Measurements from ENCODE around the gene DBNL.

The DBNL gene

GRCh38 chr7:44093102-44093641, 48.7 kb downstream of the DBNL start:
- peak overlapping the region; percentile 45 for H3K27ac Mint-ChIP-seq

GRCh38 chr7:44094365-44094764, 49.9 kb downstream of the DBNL start:
- H3K36me3 Mint-ChIP-seq (ENCODE audit: low read depth), result no peaks in the 10 kb centered on the region

More at GRCh38 chr7:44093102-44093641, 48.7 kb downstream of the DBNL start:
- Mint-ChIP-seq H3K4me1 (peaks cover 33% of the 10 kb centered on the region), H3K4me3 (no peak overlapping the region), H3K9me3 (peaks cover 3% of the 10 kb centered on the region), H3K27me3 (ENCODE audit: low read depth, poor library complexity) (peaks cover 16% of the 10 kb centered on the region), H3K36me3 (ENCODE audit: low read depth) (no peaks in the 10 kb centered on the region)
- TF ChIP-seq CTCF (IDR thresholded peaks at IDR 0.05), result no peak
- DNase-seq, result no peak

GRCh38 chr7:44094883-44095592, 50.5 kb downstream of the DBNL start:
- TF ChIP-seq CTCF (IDR thresholded peaks at IDR 0.05), result no peak
- Mint-ChIP-seq H3K9me3 (peaks cover 3% of the 10 kb centered on the region), H3K27ac (no peak overlapping the region), H3K27me3 (ENCODE audit: low read depth, poor library complexity) (peaks cover 16% of the 10 kb centered on the region), H3K4me3 (no peak overlapping the region), H3K36me3 (ENCODE audit: low read depth) (no peaks in the 10 kb centered on the region), H3K4me1 (peaks cover 31% of the 10 kb centered on the region)
- DNase-seq, result no peak

More at GRCh38 chr7:44094365-44094764, 49.9 kb downstream of the DBNL start:
- H3K27me3 Mint-ChIP-seq (ENCODE audit: low read depth, poor library complexity), result peaks cover 16% of the 10 kb centered on the region
- peaks cover 3% of the 10 kb centered on the region for H3K9me3 Mint-ChIP-seq
- H3K4me3 Mint-ChIP-seq, result no peak overlapping the region
- no peak for DNase-seq
- TF ChIP-seq CTCF (IDR thresholded peaks at IDR 0.05), result no peak
- H3K4me1 Mint-ChIP-seq, result peaks cover 25% of the 10 kb centered on the region
- H3K27ac Mint-ChIP-seq, result no peak overlapping the region

GRCh38 chr7:44095781-44096180, 51.3 kb downstream of the DBNL start:
- H3K27ac Mint-ChIP-seq, result no peak overlapping the region
- H3K27me3 Mint-ChIP-seq (ENCODE audit: low read depth, poor library complexity), result peaks cover 14% of the 10 kb centered on the region
- TF ChIP-seq CTCF (IDR thresholded peaks at IDR 0.05), result no peak
- H3K9me3 Mint-ChIP-seq, result peaks cover 3% of the 10 kb centered on the region
- peaks cover 38% of the 10 kb centered on the region for H3K4me1 Mint-ChIP-seq
- no peak for DNase-seq
- no peak overlapping the region for H3K4me3 Mint-ChIP-seq
- no peaks in the 10 kb centered on the region for H3K36me3 Mint-ChIP-seq (ENCODE audit: low read depth)

- DNase-seq, result no peak
- Mint-ChIP-seq H3K4me1 (peaks cover 40% of the 10 kb centered on the region), H3K27me3 (ENCODE audit: low read depth, poor library complexity) (peaks cover 12% of the 10 kb centered on the region), H3K36me3 (ENCODE audit: low read depth) (no peaks in the 10 kb centered on the region), H3K4me3 (no peak overlapping the region), H3K27ac (no peak overlapping the region), H3K9me3 (peaks cover 3% of the 10 kb centered on the region)
- TF ChIP-seq CTCF (IDR thresholded peaks at IDR 0.05), result no peak
These were observed 51.9 kb downstream of the DBNL start for GRCh38 chr7:44096326-44096881.

Data from nephron progenitor cell (in vitro differentiated cells).